WTC11 (cell line): Measurements from ENCODE around the gene GPR68.

ENCODE experiments used
- CBFB ChIP-seq: sonication (generic); formaldehyde crosslinking; IDR thresholded peaks from 2 replicates; pipeline ENCODE4 v1.8.1; 2022; ENCODE audit warnings: mild to moderate bottlenecking, low read depth, missing genetic modification reagents
- CTCF ChIP-seq: fragments of 200-600 bp; IDR thresholded peaks from 2 replicates; pipeline ENCODE4 v1.8.0; 2022; ENCODE audit warnings: antibody characterized with exemption
- E2F4 ChIP-seq: sonication (generic); formaldehyde crosslinking; IDR thresholded peaks from 2 replicates; pipeline ENCODE4 v1.8.1; 2022; ENCODE audit warnings: low read depth, mild to moderate bottlenecking, moderate library complexity, missing genetic modification reagents, borderline replicate concordance
- EMX1 ChIP-seq: fragments of 250-450 bp; sonication (Bioruptor Pico); IDR thresholded peaks from 2 replicates; pipeline ENCODE4 v1.8.0; 2021; ENCODE audit warnings: mild to moderate bottlenecking
- ESRRA ChIP-seq: sonication (generic); formaldehyde crosslinking; IDR thresholded peaks from 2 replicates; pipeline ENCODE4 v1.8.1; 2022; ENCODE audit warnings: mild to moderate bottlenecking, missing genetic modification reagents, borderline replicate concordance
- NR3C1 ChIP-seq: sonication (generic); formaldehyde crosslinking; conservative IDR thresholded peaks from 2 replicates; pipeline ENCODE4 v1.8.1; 2023; ENCODE audit warnings: low read depth, mild to moderate bottlenecking, missing genetic modification reagents
- SP1 ChIP-seq: sonication (generic); formaldehyde crosslinking; conservative IDR thresholded peaks from 2 replicates; pipeline ENCODE4 v1.8.1; 2022; ENCODE audit warnings: missing genetic modification reagents
- USF1 ChIP-seq: sonication (generic); formaldehyde crosslinking; IDR thresholded peaks from 2 replicates; pipeline ENCODE4 v1.8.0; 2022; ENCODE audit warnings: mild to moderate bottlenecking, missing genetic modification reagents

- TF ChIP-seq SP1 (CRISPR knock-in tag) (no peak), CTCF (no peak), ESRRA (CRISPR knock-in tag) (no peak), USF1 (CRISPR knock-in tag) (no peak), EMX1 (no peak), CBFB (CRISPR knock-in tag) (no peak), E2F4 (CRISPR knock-in tag) (no peak), NR3C1 (CRISPR knock-in tag) (no peak)
These were observed 1.4 kb downstream of the GPR68 start for GRCh38 chr14:91243074-91243471.
